Ovary (tissue), 3 donors: ENCODE data around the gene TEDDM1.

Experiments used
- EP300 ChIP-seq: sonication (generic); formaldehyde crosslinking; IDR thresholded peaks from one replicate; pipeline ENCODE4 v1.6.1; 2017; ENCODE audit warnings: antibody characterized with exemption
- POLR2A ChIP-seq: fragments of 450-650 bp; IDR thresholded peaks from one replicate; pipeline ENCODE4 v1.6.1; 2017; ENCODE audit warnings: antibody characterized with exemption, mild to moderate bottlenecking, moderate library complexity
- TF ChIP-seq, protein P1 (sequence below), 3 donors: fragments of 450-650 bp in 2 of 3; fragments of 200-600 bp in 1 of 3; IDR thresholded peaks; one replicate each; pipeline versions ENCODE4 v1.5.1 to v1.8.0; 2016 to 2022; ENCODE audit warnings: antibody characterized with exemption in 3 of 3, mild to moderate bottlenecking in 1 of 3
- donor health status: DM: no; HTN: no; CAD: no.

DNA sequence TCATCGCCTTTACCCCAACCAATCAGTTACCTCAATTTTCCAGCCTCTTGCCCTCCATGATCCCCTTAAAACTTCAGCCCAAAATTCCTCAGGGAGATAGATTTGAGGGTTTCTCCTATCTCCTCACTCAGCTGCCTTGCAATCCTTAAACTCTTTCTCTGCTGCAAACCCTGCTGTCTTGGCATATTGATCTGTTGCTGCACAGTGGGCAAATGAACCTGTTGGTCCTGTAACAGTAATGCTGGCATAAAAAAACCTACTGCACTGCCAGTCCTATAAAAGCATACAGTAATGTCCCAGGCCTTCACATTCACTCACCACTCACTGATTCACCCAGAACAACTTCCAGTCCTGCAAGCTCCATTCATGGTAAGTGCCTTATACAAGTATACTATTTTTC lies 5.1 kb upstream of the TEDDM1 start:
- TF ChIP-seq, protein P1, sequence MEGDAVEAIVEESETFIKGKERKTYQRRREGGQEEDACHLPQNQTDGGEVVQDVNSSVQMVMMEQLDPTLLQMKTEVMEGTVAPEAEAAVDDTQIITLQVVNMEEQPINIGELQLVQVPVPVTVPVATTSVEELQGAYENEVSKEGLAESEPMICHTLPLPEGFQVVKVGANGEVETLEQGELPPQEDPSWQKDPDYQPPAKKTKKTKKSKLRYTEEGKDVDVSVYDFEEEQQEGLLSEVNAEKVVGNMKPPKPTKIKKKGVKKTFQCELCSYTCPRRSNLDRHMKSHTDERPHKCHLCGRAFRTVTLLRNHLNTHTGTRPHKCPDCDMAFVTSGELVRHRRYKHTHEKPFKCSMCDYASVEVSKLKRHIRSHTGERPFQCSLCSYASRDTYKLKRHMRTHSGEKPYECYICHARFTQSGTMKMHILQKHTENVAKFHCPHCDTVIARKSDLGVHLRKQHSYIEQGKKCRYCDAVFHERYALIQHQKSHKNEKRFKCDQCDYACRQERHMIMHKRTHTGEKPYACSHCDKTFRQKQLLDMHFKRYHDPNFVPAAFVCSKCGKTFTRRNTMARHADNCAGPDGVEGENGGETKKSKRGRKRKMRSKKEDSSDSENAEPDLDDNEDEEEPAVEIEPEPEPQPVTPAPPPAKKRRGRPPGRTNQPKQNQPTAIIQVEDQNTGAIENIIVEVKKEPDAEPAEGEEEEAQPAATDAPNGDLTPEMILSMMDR (IDR thresholded peaks at IDR 0.05) = no peak
- TF ChIP-seq EP300 (no peak), POLR2A (no peak)
